HUES64 (cell line): ENCODE results near the gene PRKX.
"Not testable (repeated sequence)": the region's sequence is repeated elsewhere in the genome, so short reads cannot be mapped to it uniquely, and the experiment has no call there.

Source experiments
- H3K27ac ChIP-seq: 2 replicates; pipeline ENCODE4 v1.7.0; 2013; ENCODE audit warnings: low read depth, low read length, inconsistent platforms
- H3K27me3 ChIP-seq: 2 replicates; pipeline ENCODE4 v1.6.1; 2013; ENCODE audit warnings: mild to moderate bottlenecking, low read length; ENCODE audit not compliant: insufficient read depth
- H3K36me3 ChIP-seq: 2 replicates; pipeline ENCODE4 v1.6.1; 2013; ENCODE audit warnings: mild to moderate bottlenecking, low read length; ENCODE audit not compliant: insufficient read depth
- H3K4me1 ChIP-seq: 2 replicates; pipeline ENCODE4 v1.6.1; 2013; ENCODE audit warnings: mild to moderate bottlenecking, low read length, moderate library complexity; ENCODE audit not compliant: insufficient read depth
- H3K4me3 ChIP-seq: 2 replicates; pipeline ENCODE4 v1.5.1; 2013; ENCODE audit warnings: mild to moderate bottlenecking, low read length, moderate library complexity
- H3K9ac ChIP-seq: 2 replicates; pipeline ENCODE4 v1.6.1; 2013; ENCODE audit warnings: mild to moderate bottlenecking, low read depth, low read length
- H3K9me3 ChIP-seq: 2 replicates; pipeline ENCODE4 v1.6.1; 2013; ENCODE audit warnings: low read depth, low read length; ENCODE audit not compliant: insufficient read depth
- WGBS: fragments of 150-250, 120-280 bp; methylation state at CpG from one replicate; pipeline ENCODE4 v1.1.7; 2013; ENCODE audit warnings: missing lambda C conversion rate; 5-methylcytosine and 5-hydroxymethylcytosine counted together

Gene PRKX

GRCh38 chrX:3651277-3651676, 62.2 kb downstream of the PRKX start:
- H3K27ac ChIP-seq, result no peak overlapping the region
- WGBS, result 100% methylated on average over 1 of the region's 3 CpGs

GRCh38 chrX:3648084-3648483, 65.4 kb downstream of the PRKX start:
- no peak overlapping the region for H3K9ac ChIP-seq
- H3K27ac ChIP-seq, result no peak overlapping the region
- peaks cover 21% of the 10 kb centered on the region for H3K36me3 ChIP-seq
- H3K9me3 ChIP-seq, result no peaks in the 10 kb centered on the region
- no peaks in the 10 kb centered on the region for H3K27me3 ChIP-seq
- H3K4me1 ChIP-seq, result no peaks in the 10 kb centered on the region
- 92% methylated on average over 2 of the region's 2 CpGs for WGBS
- no peak overlapping the region for H3K4me3 ChIP-seq

More at GRCh38 chrX:3651277-3651676, 62.2 kb downstream of the PRKX start:
- Histone ChIP-seq H3K27me3 (no peaks in the 10 kb centered on the region), H3K9ac (no peak overlapping the region), H3K4me3 (no peak overlapping the region), H3K4me1 (no peaks in the 10 kb centered on the region), H3K36me3 (peaks cover 33% of the 10 kb centered on the region), H3K9me3 (no peaks in the 10 kb centered on the region)

GRCh38 chrX:3639858-3640631, 73.4 kb downstream of the PRKX start:
- not testable (repeated sequence) for H3K27me3 ChIP-seq, H3K4me1 ChIP-seq, H3K9ac ChIP-seq, H3K4me3 ChIP-seq, H3K36me3 ChIP-seq, H3K9me3 ChIP-seq
- WGBS, result 30% methylated on average over 20 of the region's 23 CpGs
- H3K27ac ChIP-seq, result peak overlapping the region; percentile 65; the same call in 1 of the 2 replicates

GRCh38 chrX:3639236-3639635, 74.2 kb downstream of the PRKX start:
- H3K4me3 ChIP-seq, result no peak overlapping the region
- no peaks in the 10 kb centered on the region for H3K4me1 ChIP-seq
- peaks cover 5% of the 10 kb centered on the region; the same call in 1 of the 2 replicates for H3K36me3 ChIP-seq
- WGBS, result 100% methylated on average over 1 of the region's 2 CpGs
- H3K27ac ChIP-seq, result no peak overlapping the region
- no peaks in the 10 kb centered on the region for H3K27me3 ChIP-seq
- no peaks in the 10 kb centered on the region for H3K9me3 ChIP-seq
- no peak overlapping the region for H3K9ac ChIP-seq

- Histone ChIP-seq H3K27ac (no peak overlapping the region), H3K27me3 (no peaks in the 10 kb centered on the region), H3K9ac (no peak overlapping the region), H3K4me3 (no peak overlapping the region), H3K4me1 (no peaks in the 10 kb centered on the region), H3K36me3 (peaks cover under 1% of the 10 kb centered on the region; the same call in 1 of the 2 replicates), H3K9me3 (no peaks in the 10 kb centered on the region)
- WGBS, result 39% methylated on average over 6 of the region's 6 CpGs
Measured at GRCh38 chrX:3638280-3638873, 75.1 kb downstream of the PRKX start.

- H3K9ac ChIP-seq, result no peak overlapping the region
- no peak overlapping the region for H3K27ac ChIP-seq
- 0 out of 2 replicates have a peak, but pooled peaks cover under 1% of the 10 kb centered on the region for H3K36me3 ChIP-seq
- H3K9me3 ChIP-seq, result no peaks in the 10 kb centered on the region
- H3K27me3 ChIP-seq, result no peaks in the 10 kb centered on the region
- H3K4me1 ChIP-seq, result no peaks in the 10 kb centered on the region
- no peak overlapping the region for H3K4me3 ChIP-seq
- WGBS, result 95% methylated on average over 4 of the region's 4 CpGs
Measured at GRCh38 chrX:3636803-3637202, 76.6 kb downstream of the PRKX start.

GRCh38 chrX:3631196-3631595, 82.3 kb downstream of the PRKX start:
- WGBS, result 95% methylated on average over 3 of the region's 3 CpGs
- Histone ChIP-seq H3K27me3 (no peaks in the 10 kb centered on the region), H3K4me3 (no peak overlapping the region), H3K27ac (no peak overlapping the region), H3K36me3 (0 out of 2 replicates have a peak, but pooled peaks cover 3% of the 10 kb centered on the region), H3K4me1 (no peaks in the 10 kb centered on the region), H3K9me3 (no peaks in the 10 kb centered on the region), H3K9ac (no peak overlapping the region)

- Histone ChIP-seq H3K4me1 (no peaks in the 10 kb centered on the region), H3K36me3 (0 out of 2 replicates have a peak, but pooled peaks cover 3% of the 10 kb centered on the region), H3K27me3 (no peaks in the 10 kb centered on the region), H3K27ac (no peak overlapping the region), H3K9me3 (no peaks in the 10 kb centered on the region), H3K4me3 (no peak overlapping the region), H3K9ac (no peak overlapping the region)
- WGBS, result 92% methylated on average over 4 of the region's 7 CpGs
Measured at GRCh38 chrX:3627594-3627993, 85.9 kb downstream of the PRKX start.

- Histone ChIP-seq H3K36me3 (peaks cover 22% of the 10 kb centered on the region), H3K27me3 (no peaks in the 10 kb centered on the region), H3K4me1 (no peaks in the 10 kb centered on the region), H3K9ac (no peak overlapping the region), H3K9me3 (no peaks in the 10 kb centered on the region), H3K4me3 (no peak overlapping the region), H3K27ac (no peak overlapping the region)
- 93% methylated on average over 3 of the region's 6 CpGs for WGBS
Measured at GRCh38 chrX:3621414-3621813, 92.0 kb downstream of the PRKX start.

GRCh38 chrX:3611744-3612143, 101.7 kb downstream of the PRKX start:
- H3K27me3 ChIP-seq, H3K27ac ChIP-seq, H3K9me3 ChIP-seq, H3K9ac ChIP-seq, H3K4me3 ChIP-seq, H3K4me1 ChIP-seq: not testable (repeated sequence)
- 100% methylated on average over 2 of the region's 6 CpGs for WGBS
- peaks cover 21% of the 10 kb centered on the region for H3K36me3 ChIP-seq

- 96% methylated on average over 4 of the region's 4 CpGs for WGBS
- H3K4me1 ChIP-seq, result no peaks in the 10 kb centered on the region
- no peak overlapping the region for H3K27ac ChIP-seq
- H3K27me3 ChIP-seq, result no peaks in the 10 kb centered on the region
- H3K9me3 ChIP-seq, result no peaks in the 10 kb centered on the region
- H3K36me3 ChIP-seq, result peaks cover 17% of the 10 kb centered on the region
- no peak overlapping the region for H3K9ac ChIP-seq
- no peak overlapping the region for H3K4me3 ChIP-seq
Measured at GRCh38 chrX:3609810-3610209, 103.6 kb downstream of the PRKX start.
